ENCODE results near the gene NUDT7.

DNA sequence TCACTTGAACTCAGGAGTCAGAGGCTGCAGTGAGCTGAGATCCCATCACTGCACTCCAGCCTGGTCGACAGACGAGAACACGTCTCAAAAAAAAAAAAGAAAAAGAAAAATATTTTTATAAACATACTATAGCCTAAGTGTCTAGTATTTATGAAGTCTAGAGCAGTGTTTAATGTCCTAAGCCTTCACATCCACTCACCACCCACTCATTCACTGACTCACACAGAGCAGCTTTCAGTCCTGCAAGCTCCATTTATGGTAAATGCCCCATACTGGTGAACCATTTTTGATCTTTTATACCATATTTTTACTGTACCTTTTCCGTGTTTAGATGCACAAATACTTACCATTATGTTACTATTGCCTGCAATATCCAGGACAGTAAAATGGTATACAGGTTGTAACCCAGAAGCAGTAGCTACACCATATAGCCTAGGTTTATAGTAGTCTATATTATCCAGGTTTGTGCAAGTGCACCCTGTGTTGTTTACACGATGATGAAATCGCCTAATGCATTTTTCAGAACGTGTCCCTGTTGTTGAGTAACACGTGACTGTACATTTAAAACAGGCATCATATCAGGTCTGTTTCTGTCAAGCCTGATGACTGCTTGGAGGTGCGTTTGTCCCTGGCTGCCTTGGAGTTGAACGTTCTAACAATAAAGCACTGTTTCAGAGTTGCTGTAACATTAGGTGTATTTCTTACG is 10.1 kb downstream of the NUDT7 start:
- TF ChIP-seq POLR2A (IDR thresholded peaks at IDR 0.05; ENCODE audit: low read length) (no peak), GATA1 (IDR thresholded peaks at IDR 0.05; ENCODE audit: low read depth, low read length) (no peak)

Data from erythroblast (primary cell).